Stimulated activated CD4-positive, alpha-beta T cell treated with anti-CD3 and anti-CD28 coated beads, Interleukin-4, amount 100 ng/mL, for 48 hours (primary cell): ENCODE measurements around the gene AK2.
"Not testable (repeated sequence)": the region's sequence is repeated elsewhere in the genome, so short reads cannot be mapped to it uniquely, and the experiment has no call there.

ENCODE experiments used
- DNase-seq, 2 donors: peaks; one replicate each; pipeline ENCODE4 v3.0.0-alpha.2; 2020; ENCODE audit warnings: low read depth in 2 of 2

Gene AK2

DNA sequence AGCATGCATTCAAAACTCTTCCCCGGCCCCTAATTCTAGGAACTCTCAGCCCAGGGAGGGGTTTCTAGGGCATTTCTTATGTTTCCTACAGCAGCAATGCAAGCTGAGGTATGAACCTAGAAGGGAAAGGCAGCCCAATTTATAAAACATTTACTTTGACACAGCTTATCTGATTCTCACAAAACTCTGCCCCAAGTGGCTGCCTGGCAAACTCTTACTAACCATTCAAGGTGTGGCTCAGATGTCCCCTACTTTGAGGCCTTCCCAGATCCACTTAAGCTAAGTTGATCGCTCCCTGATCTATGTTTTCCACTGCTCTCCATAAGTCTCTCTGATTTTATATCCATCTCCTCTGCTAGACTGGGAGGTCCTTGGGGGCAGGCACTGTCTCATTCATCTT lies 35.4 kb downstream of the AK2 start:
- DNase-seq, result no peak

DNA sequence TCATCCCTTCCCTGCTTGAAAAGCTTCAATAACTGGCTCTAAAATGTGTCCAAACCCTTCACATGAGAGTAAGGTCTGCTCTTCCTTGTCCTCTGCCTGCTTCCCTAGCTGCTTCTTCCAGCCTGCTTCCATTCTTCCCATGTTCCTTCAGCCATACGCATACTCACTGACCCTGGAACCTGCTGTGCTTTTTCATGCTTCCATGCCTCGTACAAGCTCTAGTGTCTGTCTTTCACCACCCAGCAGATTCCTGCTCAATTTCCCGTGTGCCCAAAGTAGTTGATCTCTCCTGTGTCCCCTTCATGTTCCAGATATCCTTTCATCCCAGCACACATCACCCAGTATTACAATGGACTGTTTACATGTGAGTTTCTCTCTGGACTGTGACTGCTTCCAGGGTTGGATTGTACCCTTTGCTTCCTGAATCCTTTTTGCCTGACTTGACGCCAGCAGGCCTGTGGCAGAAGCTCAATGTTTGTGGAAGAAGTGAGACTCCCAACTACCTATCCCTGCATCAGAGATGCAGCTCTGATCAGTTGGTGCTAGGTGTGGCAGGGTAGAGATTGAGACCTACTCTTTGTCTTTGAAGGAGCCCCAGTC lies 36.2 kb downstream of the AK2 start:
- DNase-seq, result no peak

DNA sequence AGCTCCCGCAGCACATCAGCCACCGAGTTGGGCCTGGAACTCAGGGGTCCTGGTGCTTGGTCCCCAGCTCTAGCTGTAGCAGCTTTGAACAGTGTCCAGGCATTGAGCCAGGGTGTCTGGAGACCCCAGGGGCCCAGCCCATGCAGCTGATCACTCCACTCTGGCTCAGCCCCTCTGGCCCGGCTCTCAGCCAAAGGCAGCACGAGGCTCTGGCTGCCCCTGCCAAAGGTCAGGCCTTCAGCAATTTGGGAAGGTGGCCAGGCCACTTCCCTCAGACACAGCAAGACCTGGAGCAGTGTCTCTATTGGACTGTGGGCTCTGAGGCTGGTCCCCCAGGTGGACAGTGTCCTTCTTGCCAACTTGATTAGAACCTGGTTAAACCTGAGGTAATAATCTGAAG lies 37.7 kb downstream of the AK2 start:
- no peak for DNase-seq

DNA sequence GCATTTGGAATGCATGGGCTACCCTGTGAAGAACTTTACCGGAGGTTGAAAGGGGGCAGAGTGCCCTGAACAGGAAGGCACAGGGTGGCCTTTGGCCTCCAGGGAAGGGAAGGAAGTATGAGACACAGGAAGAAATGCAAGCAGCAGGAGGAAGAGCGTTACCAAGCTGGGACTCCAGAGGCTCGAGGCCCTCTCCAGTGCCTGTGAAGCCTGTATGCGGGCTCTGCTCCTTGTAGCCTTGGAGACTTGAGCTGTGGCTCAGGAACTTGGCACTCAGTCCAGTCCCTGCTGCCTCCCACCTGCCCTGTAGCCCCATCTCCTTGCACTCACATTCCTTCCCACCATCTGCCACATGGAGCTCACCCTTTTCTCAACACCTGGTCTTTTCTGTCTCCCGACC lies 38.6 kb downstream of the AK2 start:
- no peak for DNase-seq

DNA sequence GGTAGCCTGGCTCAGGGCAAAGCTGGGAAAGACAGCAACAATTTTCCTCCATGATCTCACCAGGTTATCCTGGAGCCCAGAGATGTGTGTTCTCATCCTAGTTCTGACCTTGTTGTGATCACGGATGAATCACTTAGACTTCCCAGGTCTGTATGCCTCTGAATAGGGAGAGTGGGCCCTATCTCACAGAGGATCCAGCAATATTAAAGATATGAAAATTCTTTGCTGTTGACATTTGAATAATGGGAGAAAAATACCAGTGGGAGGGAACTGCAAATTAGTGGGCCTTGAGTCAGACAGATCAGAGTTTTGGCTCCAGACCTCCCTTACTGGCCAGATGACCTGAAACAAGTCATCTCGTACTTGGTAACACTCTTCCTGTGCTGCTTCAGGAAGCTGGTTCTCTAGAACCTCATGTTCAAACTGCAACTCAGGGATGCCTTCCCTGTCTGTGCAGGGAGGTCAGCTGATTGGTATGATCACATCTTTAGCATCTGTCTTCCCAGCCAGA lies 39.2 kb downstream of the AK2 start:
- no peak for DNase-seq

DNA sequence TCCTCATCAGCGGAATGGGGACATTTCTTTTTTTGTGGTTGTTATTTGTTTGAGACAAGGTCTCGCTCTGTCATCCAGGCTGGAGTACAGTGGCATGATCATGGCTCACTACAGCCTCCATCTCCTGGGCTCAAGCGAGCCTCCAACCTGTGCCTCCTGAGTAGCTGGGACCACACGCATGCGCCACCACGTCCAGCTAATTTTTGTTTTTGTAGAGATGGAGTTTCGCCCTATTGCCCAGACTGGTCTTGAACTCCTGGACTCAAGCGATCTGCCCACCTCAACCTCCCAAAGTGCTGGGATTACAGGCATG lies 43.4 kb downstream of the AK2 start:
- not testable (repeated sequence) for DNase-seq

DNA sequence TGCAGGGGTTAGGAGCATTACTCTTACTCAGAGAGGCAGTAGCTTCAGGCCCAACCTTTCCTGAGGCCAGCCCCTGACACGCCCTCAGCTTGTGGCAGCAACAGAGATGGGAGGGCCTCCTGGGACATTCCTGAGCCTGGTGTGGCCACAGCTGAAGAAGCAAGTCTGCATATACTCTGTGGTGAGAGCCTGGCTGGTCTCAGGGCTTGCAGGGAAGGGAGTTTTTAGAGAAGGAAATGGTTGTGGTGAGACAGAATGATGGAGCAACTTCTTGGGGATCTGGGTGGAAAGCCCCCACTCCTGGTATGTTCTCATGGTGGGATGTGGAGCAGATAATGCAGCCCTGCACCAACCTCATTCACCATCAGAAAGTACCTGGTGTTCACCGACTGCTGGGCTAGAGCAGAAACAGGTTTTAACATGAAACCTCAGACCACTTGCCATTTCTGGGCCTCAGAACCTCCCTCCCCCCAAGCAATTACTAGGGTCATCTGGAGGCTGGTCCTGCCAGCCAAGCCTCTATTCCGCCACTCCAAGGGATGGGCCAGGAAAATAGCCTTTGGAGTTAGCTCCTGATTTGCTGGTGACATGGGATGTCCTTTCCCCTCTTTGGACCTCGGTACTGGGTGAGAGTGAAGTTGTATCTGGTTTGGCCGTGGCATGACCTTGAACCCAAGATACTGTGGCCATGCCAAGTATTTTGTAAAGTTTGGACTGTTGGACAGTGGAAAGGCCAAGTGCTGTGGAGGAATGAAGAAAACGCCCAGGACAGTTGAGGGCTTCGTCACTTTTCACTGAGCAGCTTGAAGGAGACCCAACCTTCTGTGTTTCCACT lies 44.0 kb downstream of the AK2 start:
- peak; percentile 53 to 79 for DNase-seq

DNA sequence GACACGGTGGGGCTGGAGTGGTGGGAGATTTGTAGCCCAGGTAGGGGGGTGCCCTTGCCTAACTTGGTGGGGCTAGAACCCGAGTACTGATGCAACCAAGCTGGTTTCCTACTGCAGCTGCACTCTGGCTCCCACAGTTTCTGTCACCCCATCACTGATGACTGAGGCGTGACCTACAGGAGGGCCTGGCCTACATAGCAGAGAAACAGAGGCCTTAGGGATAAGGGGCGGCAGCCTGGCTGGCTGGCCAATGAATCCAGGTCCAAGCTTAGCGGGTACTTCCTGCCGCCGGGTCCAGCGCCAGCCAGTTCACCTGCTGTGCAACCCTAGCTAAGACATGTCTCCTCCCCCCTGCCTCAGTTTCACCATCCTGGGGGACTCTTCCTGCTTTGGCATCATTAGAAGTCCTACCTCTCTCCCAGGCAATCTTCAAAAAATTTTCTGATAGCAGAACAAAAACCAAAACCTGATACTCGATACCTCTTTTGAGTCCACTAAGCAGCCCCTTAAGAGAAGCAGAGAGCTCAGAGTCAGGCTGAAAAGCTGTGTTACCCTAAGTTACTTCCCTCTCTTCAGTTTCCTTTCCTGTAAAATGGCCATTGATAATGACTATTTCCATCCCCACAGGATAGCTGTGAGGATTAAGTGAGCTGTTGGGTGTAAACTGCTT lies 44.7 kb downstream of the AK2 start:
- DNase-seq, result no peak

DNA sequence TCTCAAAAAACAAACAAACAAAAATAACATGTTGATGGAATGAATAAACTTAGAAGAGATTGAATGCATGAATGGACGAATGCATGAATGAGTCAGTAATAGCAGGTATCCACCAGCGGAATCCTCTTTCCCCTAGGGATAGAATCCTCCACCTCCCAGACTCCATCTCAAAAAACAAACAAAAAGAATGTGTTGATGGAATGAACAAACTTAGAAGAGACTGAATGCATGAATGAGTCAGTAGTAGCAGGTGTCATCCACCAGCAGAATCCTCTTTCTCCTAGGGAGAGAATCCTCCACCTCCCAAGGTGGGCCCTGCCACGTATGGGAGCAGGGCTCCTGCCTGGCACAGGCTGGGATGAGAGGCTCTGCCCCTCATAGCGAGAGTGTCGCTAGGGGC lies 45.3 kb downstream of the AK2 start:
- DNase-seq, result no peak

DNA sequence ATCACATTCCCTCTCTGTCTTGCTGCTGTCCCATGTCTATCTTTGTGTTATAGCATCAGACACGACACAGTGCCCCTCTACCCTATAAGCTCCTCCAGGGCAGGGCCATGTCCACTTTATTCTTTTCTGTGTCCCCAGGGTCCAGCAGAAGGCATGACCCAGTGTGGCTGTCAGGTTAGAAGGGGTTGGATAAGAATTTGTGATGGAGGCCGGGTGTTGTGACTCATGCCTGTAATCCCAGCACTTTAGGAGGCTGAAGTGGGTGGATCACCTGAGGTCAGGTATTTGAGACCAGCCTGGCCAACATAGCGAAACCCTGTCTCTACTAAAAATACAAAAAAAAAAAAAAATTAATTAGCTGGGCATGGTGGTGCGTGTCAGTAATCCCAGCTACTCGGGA lies 45.8 kb downstream of the AK2 start:
- no peak for DNase-seq

DNA sequence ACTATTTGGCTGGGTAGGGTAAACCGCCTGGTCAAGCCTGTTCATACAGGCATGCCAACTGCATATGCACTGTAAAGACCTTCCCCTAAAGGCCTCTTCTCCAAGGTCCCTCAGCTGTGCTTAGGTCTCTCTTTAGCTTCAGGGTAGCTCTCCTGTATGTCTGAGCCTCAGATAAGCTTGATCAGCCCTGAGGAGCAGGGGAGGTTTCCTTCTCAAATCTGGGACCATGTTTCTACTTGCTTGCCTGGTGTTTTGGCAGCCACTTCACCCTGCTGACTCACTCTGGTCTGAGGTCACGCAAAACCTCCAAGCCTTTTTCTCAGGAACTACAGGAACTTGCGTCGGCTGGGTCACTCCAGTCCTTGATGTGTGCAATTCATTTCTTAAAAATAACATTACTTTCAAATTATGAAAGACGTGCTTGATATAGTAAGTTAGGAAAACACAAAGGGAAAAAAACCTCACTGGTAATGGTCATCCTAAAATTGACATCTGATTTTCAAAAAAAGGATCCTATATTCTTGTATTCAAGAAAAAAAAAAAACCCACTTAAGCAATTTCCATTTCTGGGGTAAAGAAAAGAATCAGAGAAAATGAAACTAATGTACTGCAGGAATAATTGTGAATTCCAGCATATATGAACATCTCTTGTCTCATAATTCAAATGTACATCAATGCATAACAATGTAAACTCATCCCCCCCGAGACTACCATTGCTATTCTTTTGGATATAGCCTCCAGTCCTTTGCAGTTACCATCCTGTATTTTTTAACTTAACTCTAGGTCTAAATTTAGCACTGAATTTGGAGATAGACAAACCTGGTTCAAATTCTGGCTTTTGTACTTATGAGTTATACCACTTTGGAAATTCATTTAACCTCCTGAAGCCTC lies 47.3 kb downstream of the AK2 start:
- peak; percentile 40 to 61 for DNase-seq

DNA sequence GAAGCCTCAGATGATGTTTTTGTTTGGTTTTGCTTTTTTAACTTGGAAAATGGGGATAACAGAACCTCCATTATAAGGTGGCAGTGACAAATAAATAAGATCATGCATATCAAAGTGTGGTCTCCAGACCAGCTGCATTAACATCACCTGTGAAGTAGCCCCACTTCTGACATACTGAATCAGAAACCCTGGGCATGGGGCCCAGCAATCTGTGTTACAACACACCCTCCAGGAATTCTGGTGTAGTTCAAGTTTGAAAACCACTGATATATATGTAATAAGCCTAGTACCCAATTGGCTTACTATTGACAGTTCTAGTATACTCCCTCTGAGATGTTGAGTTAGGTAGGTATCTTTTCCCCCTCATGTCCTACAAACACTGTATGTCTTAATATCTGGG lies 48.0 kb downstream of the AK2 start:
- DNase-seq, result no peak

DNA sequence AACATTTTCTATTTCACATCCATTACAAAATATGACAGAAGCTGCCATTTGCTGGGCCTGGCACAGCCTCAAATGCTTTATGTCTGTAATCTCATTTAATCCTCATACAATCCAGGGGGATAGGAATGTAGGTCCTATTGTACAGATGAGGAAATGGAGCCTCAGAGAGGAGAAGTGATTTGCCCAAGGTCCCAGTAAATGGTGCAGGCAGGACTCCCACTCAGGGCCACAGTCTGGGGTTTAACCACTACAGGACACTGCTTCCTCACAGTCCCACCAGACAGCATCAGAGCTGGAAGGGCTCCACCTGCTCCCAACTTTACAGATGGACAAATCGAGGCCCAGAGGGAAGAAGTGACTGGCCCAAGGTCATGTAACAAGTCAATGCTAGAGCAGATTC lies 51.5 kb downstream of the AK2 start:
- no peak for DNase-seq

DNA sequence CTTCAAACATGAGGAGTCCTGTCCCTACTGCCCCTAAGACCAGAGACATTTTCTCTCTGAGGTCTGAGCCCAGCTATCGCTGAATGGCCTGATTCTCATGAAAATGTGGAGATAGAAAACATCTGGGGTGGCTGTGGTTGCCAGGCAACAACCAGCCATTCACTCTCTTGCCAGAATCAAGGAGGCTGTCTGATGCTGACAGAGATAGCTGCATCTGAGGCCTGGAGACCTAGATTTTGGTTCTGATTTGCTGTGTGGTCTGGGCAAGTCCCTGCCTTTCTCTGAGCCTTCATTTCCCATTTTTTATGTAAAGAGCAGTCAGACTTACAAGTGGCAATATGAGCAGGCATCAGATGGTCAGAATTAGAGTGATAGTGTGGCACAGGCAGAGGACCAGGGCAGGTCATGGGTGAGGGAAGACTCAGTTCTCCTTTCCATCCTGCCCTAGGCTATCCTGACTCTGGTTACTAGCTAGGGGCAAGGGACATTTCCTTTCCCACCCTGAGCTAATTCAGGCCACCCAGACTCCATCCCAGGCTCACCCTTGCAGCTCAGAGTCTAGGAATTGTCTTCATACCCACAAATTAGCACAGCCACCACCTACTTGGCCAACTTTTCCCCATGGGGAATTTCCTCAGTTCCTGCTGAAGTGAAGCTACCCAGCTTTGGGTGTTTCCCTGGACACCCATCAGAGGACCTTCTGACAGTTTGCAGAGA lies 52.1 kb downstream of the AK2 start:
- peak in 1 of 2 donors; percentile 24 for DNase-seq

DNA sequence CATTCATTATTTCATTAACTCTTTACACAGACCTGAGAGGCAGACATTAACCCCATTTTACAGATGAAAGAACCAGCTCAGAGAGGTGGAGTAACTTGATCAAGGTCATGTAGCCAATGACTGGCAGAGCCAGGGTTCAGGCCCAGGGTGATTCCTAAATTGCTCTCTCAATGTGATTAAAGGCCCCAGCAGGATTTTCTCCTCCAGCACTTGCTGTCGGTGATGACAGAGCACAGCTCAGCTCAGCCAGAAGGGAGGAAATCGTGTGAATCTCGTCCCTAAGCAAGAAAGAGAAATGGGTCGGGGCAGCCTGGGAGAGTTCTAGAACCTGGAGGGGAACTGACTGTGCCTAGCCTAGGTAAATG lies 52.6 kb downstream of the AK2 start:
- no peak for DNase-seq

DNA sequence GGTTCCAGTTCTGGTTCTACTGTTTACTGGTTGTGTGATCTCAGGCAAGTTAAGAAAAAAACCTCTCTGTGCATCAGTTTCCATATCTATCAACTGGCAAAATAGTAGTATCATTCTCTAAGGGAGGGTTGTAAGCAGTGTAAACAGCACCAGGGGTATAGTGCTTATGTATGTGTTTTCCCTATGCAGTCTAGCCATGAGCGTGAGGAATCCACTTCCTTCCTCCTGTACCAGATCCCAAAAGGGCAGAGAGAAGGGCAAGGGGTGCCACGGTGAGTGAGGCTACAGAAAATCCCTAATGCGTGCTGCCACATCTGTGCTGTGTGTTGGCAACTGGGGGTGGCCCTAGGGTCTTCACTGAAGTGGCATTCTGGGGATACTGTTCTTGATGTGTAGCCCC lies 53.7 kb downstream of the AK2 start:
- no peak for DNase-seq

DNA sequence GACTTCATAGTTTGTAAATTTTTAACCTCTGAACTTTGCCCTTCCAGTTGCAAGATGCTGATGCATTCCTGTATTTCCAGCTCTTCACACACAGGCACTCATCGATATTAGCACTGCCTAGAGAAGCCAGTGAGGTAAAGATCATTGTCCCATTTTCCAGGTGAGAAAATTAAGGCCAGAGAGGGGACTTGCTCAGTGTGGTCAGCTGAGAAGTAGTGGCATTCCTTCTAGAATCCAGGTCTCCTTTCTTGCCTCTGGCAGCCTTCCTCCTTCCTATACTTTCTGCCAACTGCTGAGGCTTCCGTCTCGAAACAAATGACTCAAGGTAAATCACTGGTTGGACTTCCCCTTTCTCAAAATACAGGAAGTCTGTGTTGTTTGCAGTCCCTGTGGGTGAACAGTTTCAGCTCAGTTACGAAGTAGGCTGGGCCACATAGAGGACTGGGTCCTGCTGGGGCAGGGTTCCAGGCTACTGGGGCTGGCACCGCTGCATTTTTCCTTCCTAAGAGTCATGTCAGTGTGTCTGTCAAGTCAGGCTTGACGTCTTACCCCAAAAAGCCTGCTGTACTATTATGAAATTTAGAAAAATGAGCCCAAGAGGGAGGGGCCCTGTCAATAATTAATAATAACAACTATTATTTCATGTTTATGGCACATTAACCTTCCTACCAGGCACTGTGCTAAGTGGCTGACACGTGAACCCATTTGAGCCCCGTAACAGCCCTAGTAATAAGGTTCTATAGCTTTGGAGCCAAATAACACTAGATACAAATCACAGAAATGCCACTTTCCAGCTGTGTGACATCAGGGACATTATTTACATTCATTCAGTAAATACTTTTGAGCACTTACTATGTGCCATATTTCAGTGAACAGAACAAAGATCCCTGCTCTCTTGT lies 55.4 kb downstream of the AK2 start:
- peak; percentile 31 to 55 for DNase-seq

DNA sequence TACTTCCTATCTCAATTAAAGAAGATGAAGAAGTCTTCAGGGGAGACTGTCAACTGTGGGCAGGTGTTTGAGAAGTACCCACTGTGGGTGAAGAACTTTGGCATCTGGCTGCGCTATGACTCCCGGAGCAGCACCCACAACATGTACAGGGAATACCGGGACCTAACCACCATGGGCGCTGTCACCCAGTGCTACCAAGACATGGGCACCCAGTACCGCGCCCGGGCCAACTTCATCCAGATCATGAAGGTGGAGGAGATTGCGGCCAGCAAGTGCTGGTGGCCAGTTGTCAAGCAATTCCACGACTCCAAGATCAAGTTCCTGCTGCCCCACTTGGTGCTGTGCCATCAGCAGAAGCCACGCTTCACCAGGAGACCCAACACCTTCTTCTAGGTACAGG lies 56.6 kb downstream of the AK2 start:
- no peak for DNase-seq

DNA sequence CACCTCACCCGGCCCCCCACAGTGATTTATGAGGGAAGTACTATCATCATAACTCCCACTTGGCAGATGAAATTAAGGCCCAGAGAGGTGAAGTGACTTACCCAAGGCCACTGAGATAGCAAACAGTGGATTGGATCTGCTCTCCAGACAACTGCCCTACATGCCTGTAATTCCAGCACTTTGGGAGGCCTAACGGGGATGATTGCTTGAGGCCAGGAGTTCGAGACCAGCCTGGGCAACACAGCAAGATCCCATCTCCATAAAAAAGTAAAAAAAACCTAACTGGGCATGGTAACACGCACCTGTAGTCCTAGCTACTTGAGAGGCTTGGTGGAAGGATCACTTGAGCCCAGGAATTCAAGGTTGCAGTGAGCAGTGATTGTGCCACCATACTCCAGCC lies 57.8 kb downstream of the AK2 start:
- no peak for DNase-seq

DNA sequence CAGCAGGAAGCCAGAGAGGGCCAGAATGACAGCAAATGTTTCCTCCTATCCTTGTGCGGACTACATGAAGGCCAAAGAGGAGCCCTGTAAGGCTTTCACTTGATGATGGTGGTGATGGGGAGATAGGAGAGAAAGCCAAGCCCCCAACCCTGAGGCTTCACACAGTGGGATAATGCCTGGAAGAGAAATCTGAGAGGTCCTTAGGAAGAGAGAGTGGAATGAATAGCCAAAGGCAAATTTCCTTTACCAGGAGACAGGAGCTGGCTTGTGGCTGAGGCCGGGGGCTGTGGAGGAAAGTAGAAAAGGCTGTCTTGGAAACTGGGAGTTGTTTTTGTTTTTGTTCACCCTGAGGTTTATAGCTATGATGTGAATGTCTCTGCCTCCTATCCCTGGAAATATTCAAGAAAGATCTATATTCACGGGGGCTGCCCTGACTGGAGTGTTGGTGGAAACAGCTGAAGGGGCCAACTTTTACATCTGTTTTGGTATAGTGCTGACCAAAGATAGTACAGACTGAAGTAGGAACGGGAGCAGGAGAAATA lies 59.1 kb downstream of the AK2 start:
- no peak for DNase-seq
